ENCODE data around the gene CACNA2D3.

- no peak for TF ChIP-seq CTCF (IDR thresholded peaks at IDR 0.05)
- no peak for TF ChIP-seq ZFX (IDR thresholded peaks at IDR 0.05; ENCODE audit: borderline replicate concordance)
Measured at GRCh38 chr3:55069950-55070349, 947.6 kb downstream of the CACNA2D3 start.
